HCEC 1CT (cell line): Measurements from ENCODE around the gene CHD9.
"Not testable (repeated sequence)": the region's sequence is repeated elsewhere in the genome, so short reads cannot be mapped to it uniquely, and the experiment has no call there.

Experiments used
- DNase-seq: peaks from one replicate; pipeline ENCODE4 v3.0.0-alpha.2; 2017

The CHD9 gene

DNA sequence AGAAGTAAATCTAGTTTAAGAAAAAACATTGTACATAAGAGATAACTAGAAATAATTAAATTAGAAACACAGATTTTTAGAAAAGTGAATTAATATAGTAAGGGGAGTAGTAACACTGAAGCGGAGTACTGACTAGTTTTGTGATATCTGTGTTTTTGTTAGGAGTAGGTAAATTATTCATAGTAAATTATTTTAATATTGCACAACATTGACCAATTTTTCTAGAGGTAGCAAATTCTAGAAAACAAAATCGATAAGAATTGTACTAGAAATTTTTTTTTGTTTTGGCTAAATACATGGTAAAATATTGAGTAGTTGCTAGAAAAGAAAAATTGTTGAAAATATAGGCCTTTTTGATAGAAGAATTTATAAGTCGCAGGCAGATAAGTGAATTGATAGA lies 156.5 kb downstream of the CHD9 start:
- no peak for DNase-seq

DNA sequence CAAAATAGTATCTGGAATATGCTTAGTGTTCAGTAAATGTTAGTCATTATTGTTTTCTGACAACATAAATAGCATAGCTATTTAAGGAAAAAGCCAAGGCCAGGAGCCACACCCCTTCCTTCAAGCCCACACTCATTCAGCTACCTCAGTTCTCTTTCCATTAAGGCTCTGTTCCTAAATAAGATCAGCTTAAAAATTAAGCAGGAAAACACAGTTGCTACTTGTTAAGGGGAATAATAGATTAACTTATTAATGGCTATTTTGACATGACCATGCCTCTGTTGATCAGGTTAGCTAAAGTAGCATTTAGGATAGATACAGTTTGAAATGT lies 158.1 kb downstream of the CHD9 start:
- no peak for DNase-seq

DNA sequence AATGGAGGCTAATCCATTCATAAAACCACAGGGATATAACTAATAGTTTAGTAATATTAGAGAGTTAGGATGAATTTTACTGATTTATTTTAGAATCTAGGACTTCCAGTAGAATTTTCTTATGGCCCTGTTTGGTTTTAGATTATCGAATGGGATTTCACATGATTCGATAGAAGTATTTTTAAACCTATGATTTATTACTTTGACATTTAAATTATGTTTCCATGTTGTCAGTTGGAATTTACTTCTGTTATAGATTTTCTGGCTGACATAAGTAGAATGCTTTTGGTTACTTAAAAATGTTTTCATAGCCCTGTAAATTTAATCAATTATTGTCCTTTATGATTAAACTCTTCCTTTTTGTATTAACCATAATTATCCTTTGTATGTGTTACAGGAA lies 158.8 kb downstream of the CHD9 start:
- DNase-seq: no peak

DNA sequence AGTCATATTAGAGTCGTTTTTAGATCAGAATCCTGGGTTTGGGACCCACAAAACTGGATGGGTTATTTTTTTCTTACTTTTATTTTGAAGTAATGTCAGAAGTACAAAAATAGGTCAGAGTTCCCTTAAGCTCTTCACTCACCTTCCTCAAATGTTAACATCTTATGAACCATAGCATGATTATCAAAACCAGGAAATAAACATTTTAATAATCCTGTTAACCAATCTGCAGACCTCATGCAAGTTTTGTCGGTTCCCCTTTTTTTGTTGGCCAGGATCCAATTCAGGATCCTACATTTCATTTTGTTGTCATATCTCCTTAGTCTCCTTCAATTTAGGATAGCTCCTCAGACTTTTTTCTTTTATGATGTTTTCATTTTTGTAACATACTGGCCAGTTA lies 162.0 kb downstream of the CHD9 start:
- DNase-seq: no peak

DNA sequence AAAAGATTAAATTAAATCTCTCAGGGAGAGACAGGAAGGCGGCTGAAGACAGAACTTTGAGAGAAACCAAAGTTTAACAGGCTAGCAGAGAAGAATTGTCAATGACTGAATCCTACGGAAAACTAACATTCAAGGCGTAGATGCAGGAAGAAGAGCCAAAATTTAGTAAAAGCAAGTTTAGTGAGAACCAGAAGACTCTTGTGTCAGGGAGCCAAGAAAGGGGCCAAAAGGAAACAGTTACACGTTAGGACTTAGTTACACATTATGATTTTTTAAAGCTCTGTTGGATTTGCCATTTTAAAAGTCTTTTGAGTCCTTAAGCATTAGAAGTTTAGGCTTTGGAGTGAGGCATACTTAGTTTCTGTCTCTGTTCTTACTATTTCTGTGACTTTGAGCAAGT lies 164.6 kb downstream of the CHD9 start:
- no peak for DNase-seq

DNA sequence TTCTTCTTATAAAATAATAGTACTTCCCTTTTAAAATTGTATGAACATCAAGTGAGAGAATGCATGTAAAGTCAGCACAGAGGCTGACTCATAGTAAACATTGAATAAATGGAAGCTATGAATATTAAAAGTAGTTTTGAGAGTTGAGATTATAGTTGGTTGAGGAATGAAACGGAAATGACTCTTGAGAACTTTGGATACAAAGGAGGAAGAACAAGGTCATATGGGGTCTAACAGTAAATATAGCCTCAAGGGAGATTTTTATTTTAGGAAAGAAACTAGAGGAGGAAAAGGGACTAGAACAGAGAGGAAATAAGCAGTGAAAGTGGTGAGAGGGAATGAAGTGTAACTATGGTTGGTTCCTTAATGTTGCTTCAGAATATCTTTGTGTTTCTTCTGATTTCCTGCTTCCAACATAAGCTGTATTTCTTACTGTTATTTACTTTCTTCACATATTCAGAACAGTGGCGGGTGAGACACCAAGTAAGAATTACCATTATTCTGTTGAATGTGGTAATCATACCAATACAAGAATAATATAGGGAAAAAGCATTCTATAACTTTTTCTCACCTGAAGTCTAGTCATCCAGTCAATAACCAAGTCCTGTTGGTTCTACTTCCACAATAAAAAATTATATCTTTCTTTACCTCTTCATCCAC lies 165.1 kb downstream of the CHD9 start:
- peak; percentile 76 for DNase-seq

DNA sequence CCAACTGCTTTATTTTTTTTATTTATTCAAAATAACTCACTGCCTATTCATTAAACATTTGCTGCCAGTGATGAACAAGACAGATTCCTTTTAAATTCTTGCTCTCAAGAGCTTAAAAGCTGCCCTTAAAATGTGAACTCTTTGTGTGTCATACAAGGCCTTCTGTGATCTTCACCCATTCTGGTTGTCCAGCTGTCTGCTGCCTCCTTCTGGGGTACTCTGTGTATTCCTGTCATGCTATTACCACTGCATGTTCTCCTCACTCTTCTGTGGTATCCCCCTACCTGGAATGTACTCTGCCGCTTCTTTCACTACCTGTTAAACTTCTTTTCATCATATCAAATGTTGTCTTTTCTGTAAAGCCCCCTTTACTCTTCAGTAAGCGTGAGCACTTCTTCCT lies 165.8 kb downstream of the CHD9 start:
- peak; percentile 77 for DNase-seq

DNA sequence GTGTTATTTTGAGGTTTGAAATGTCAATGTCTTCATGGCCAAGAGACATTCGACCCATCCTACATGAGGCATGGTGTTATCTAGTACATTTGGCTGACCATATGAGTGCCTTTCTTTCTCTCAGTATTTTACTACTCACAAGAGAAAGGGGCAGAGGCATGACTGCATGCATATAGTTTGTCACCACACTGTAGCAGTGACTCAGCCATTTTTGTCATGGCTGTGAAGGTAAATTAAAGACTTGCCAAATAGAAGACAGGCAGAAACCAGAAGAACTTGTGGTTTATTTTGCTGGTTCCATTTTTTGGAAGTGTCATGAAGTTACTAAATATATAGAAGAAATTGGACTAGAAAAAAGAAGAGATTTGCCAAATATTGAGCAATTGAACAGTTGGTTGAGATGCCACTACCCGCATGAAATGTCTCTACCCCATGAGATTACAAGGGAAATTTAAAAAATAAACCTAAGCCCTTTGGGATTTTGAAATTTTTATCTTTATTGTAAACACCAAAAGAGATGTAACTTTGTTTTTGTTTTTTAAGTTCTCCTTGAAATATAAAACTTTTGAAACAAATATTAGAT lies 170.3 kb downstream of the CHD9 start:
- DNase-seq: no peak

DNA sequence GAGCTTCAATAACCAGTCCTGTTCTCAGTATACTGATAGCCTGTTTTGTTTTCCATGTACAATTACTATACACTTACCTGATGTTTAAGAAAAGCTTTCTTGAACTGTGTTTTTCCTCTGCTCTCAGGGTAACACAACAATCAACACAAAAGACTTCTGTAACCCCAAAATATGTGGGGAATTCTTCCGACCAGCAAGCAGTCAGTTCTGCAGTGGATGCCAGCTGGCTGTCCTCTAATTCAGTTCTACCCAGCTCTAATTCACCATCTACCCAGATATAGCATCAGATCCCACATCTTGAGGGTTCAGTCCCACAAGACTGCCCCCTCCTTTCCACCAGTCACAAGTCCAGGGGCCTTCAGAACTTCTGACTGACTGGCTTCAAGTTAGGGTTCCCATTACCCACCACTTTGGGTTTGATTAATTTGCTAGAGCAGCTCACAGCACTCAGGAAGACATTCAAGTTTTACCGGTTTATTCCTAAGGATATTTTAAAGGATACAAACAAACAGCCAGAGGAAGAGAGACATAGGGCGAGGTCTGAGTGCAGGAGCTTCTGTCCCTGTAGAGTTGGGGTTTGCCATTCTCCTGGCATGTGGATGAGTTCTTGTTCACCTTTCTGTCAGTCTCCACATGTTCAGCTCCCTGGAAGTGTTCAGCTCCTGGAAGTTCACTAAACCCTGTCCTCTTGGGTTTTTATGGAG lies 178.2 kb downstream of the CHD9 start:
- no peak for DNase-seq

DNA sequence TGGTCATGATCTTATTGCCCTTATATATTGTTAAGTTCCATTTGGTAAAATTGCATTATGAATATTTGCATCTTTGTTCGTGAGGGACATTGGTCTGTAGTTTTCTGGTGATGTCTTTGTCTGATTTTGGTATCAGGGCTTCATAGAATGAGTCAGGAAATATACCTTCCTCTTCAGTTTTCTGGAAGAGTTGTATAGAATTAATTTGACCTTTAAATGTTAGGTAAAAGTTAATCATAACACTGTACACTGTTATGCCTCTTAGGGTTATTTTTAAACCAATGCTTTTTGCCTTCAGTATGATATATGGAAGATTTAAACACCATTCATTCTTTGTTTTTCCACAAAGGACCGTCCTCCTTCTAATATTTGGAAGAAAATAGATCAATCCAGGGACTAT lies 180.0 kb downstream of the CHD9 start:
- DNase-seq: no peak

DNA sequence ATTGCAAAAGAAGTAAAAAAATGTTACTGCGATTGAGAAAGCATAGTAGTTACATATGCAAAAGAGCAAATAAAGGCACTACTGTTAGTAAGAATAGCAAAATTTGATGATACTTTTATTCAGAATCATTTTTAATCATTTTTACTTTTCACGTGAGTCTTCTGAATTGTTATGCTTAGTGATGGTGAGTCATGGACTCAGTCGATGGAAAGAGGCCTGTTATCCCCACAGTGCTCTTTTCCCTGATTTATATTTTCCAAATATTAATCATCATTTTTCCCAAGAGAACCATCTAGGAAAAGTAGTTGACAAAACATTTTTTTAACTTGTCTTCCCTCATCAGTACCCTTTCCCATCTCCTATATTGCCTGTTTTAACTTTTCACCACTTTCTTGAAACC lies 181.1 kb downstream of the CHD9 start:
- DNase-seq: peak; percentile 20

DNA sequence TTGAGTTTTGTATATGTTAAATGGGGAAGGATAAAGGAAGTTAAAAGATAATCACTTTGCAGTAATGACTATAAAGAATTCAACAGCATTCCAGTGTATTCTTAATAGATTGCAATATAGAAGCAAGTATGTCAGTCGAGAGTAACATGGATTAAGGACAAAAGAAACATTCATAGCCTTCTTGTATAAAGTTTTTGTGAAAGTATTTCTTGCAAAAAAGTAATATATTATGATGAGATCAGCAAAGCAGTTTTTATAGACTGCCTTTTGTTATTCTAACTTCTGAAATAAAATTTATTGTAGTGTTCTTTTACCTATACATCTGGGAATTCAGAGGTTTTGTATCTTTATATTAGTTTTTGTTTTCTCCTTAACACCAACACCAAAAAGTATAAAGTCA lies 194.5 kb downstream of the CHD9 start:
- DNase-seq: no peak

DNA sequence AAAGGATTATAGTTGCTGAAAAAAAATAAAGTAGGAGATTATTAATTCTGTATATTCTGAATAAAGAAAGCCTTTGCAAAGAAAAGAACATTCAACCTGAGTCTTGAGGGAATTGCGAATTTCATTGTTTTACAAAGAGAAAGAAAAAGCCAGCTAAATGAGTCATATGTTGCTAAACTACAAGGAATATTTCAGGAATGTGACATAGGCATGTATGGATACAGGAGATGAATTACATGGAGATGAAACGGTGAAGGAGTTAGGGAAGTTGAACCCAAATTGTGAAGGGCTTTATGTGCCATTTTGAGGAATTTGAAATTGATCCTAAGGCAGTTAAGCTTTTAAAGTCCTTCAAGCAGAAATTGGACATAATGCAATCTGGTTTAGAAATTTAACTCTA lies 202.2 kb downstream of the CHD9 start:
- DNase-seq: peak; percentile 77

DNA sequence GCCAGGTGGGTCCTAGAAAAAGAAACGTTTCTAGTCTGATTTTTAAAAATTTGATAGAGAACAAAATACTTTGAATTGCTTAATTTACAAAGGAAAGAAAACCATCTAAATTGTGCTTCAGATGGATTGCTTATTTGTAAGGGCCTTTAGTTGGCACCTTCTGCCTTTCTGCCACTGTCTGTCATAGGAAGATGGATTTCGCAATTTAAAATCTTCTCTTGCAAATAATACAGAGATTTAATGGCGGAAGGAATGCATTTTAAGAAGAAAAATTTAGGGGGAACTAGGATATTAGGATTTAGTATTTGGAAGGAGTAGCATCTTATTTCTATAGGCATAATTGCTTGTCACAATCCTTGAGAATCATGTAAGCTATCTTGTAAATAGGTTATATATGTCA lies 204.0 kb downstream of the CHD9 start:
- no peak for DNase-seq

DNA sequence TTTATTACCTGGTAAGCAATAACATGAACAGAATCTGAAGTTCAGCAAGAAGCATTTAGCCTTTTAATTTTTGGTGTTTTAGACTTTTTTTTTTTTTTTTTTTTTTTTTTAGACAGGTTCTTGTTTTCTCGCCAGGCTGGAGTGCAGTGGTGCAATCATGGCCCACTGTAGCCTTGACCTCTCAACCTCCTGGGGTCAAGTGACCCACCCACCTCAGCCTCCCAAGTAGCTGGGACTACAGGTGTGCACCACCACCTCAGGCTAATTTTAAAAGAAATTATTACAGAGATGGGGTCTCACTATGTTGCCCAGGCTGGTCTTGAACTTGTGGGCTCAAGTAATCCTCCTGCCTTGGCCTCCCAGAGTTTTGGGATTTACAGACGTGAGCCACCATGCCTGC lies 206.5 kb downstream of the CHD9 start:
- no peak for DNase-seq

DNA sequence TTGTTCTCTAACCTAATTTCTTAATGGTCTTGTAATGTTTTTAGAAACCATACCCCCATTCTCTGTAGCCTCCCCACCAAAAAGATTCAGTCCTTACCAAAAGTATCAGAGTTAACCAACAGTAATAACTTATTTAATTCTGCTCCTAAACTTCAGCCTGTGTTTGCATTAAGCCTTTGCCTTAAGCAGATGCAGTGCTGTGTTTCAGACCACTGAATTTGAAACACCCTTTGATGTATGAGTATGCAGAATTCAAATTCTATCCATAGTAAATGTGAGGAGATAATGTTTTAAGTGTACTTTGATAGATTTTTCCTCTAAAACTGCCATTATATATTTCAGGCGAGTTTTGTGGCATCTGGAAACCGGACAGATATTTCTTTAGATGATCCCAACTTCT lies 207.9 kb downstream of the CHD9 start:
- no peak for DNase-seq

DNA sequence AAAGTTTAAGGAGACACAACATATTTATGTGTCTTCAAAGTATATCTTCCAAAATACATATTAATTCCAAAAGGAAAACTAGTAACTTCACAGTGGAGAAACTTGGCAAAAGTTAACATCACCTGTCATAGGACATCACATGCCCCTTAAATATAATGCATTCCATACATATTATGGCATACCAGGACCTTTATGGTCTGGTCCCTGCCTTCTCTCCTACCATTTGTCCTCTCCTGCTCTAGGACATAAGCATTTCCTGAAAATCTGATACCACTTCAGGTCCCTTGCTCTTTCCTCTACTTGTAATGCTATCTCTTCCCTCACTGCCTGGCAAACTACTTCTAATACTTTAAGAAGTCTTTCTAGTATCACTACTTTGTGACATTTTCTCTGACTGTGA lies 211.4 kb downstream of the CHD9 start:
- no peak for DNase-seq

DNA sequence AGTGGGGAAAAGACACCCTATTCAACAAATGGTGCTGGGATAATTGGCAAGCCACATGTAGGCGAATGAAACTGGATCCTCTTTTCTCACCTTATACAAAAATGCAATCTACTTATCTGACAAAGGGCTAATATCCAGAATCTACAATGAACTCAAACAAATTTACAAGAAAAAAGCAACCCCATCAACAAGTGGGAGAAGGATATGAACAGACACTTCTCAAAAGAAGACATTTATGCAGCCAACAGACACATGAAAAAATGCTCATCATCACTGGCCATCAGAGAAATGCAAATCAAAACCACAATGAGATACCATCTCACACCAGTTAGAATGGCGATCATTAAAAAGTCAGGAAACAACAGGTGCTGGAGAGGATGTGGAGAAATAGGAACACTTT lies 223.7 kb downstream of the CHD9 start:
- DNase-seq: not testable (repeated sequence)

DNA sequence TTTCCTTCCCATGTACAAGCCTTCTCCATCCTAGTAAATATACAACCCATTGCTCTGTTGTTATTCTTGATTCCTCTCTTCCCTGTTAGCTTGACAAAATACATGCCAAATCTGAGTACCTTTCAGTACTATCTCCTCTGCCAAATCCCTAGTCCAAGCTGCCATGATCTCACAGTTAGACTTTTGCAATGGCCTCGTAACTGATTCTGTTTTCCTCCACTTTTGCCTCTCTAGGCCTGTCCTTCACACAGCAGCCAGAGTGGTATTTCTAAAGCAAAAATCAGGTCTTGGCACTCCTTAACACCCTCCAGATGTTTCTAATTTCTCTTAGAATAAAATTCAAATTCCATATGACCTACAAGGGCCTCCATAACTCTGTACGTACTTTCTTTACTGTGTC lies 226.5 kb downstream of the CHD9 start:
- no peak for DNase-seq

DNA sequence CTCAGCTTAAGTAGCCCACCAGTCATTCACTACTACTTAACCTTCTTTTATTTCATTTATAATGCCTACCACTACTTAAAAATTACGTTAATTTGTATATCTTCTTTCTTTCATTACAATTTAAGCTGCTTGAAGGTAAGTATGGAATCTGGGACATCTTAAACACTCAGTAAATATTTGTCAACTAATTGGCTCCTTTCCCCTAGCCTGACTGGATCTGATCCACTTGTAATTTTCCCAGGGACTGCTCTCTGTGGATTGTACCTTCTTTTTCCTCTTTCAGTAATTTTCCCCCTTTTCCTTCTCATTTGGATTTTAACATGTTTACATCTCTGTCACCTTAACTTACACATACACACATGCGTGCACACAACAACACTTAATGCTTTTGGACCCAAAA lies 227.1 kb downstream of the CHD9 start:
- DNase-seq: no peak

DNA sequence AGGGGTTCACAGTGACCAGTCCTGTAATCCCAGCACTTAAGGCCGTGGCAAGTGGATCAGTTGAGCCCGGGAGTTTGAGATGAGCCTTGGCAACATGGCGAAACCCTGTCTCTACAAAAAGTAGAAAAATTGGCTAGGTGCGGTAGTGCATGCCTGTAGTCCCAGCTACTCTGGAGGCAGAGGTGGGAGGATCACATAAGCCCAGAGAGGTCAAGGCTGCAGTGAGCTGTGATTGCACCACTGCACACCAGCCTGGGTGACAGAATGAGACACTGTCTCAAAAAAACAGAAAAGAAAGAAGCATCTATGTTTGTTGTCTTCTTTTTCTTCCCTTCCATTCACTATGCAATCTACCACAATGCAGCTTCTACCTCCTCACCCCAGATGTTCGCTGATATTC lies 227.5 kb downstream of the CHD9 start:
- DNase-seq: no peak

DNA sequence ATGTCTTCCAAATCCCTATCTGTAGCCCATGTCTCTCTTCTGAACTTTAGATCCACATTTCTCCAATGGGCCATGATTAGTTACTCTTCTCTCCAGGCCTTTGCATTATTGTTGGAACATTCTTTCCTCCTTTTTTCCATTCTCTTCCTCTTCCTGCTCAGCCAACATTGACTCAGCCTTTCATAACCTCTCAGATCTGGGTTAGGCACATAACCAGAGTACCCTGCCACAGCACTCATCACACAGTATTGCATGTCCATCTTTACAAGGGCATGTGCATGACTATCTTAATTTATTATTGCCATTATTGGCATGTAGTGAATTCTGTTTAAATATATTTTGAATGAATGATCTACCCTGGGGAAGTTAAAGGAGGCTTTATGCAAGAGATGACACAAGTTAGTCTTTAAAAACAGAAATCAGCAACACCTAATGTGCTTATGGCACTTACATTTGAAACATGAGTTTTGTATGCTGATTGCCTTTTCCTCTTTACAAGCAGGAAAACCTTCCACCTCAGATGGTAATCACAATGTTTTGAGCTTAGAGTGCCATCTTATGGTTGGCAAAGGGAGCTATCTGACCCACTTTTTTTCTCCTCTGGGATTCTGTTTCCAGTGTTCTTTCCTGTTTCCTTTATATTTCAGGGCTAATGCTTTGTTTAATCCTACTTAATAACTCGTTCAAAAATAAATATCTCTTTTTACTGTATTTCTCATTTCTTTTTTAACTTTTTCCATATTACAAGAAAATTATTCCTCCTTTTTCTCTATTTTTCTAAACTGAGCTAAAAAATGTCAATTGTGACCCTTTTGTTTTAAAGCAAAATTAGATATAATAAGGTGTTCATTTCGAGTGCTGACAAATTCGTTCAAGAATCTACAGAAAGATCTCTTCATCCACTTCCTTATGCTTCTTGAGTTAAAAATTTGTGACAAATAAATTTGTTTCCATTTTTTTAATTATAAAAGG lies 228.5 kb downstream of the CHD9 start:
- DNase-seq: peak; percentile 30

DNA sequence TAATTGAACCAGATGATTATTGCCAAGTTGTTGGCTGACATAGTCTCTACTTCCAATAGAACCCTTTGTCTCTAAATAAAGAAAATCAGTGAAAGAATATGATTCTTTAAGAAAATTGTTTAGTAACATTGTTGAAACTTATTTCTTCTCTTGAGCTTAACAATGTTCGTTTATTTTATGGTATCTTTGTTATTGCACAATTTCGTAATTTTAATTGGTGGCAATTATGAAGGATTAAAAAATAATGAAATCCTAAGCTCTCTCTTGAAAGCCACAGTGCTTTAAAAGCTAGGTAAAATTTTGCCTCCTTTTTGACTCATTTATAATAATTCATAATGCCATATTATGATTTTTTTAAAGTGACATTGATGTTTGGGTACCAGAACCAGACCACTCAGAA lies 230.4 kb downstream of the CHD9 start:
- DNase-seq: no peak

DNA sequence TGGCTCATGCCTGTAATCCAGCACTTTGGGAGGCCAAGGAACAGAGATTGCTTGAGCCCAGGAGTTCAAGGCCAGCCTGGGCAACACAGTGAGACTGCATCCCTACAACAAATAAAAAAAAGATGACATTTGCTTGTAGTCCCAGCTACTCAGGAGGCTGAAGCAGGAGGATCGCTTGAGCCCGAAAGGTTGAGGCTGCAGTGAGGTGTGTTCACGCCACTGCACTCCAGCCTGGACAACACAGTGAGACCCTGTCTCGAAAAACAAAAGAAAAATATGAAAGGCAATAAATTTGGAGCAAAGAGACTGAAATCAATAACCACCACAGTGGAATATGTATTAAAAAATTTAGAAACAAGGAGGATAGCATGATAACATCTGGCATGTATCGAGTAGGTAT lies 235.7 kb downstream of the CHD9 start:
- no peak for DNase-seq
